H9 (cell line): ENCODE results near the gene CD300C. TPM values are rescaled to one million over a fixed set of nuclear protein-coding genes. Genes with fewer than 3 reads are reported as not detected.

Source experiments
- DNase-seq: peaks from one replicate; pipeline ENCODE4 v3.0.0-alpha.2; 2017
- H2AFZ ChIP-seq: one replicate; pipeline ENCODE4 v1.6.1; 2013; ENCODE audit warnings: mild to moderate bottlenecking, low read length, control low read depth, moderate library complexity
- H2AK5ac ChIP-seq: 2 replicates; pipeline ENCODE4 v1.6.1; 2013; ENCODE audit warnings: low read length, control low read depth, mixed read lengths; ENCODE audit not compliant: insufficient read length
- H2BK120ac ChIP-seq: one replicate; pipeline ENCODE4 v1.6.1; 2013; ENCODE audit warnings: low read depth, mild to moderate bottlenecking, low read length, control low read depth, inconsistent platforms; ENCODE audit not compliant: poor library complexity, severe bottlenecking
- H2BK12ac ChIP-seq: 2 replicates; pipeline ENCODE4 v1.6.1; 2013; ENCODE audit warnings: low read length, control low read depth, mixed read lengths, low read depth; ENCODE audit not compliant: insufficient read length
- H2BK15ac ChIP-seq: 2 replicates; pipeline ENCODE4 v1.6.1; 2013; ENCODE audit warnings: low read depth, low read length, control low read depth
- H2BK20ac ChIP-seq: one replicate; pipeline ENCODE4 v1.6.1; 2013; ENCODE audit warnings: low read depth, mild to moderate bottlenecking, low read length, control low read depth, inconsistent platforms; ENCODE audit not compliant: poor library complexity, severe bottlenecking
- H2BK5ac ChIP-seq: 2 replicates; pipeline ENCODE4 v1.6.1; 2013; ENCODE audit warnings: low read length, control low read depth, mixed read lengths; ENCODE audit not compliant: insufficient read length
- H3K14ac ChIP-seq: 2 replicates; pipeline ENCODE4 v1.6.1; 2013; ENCODE audit warnings: low read length, control low read depth; ENCODE audit not compliant: insufficient read depth
- H3K18ac ChIP-seq: 2 replicates; pipeline ENCODE4 v1.6.1; 2013; ENCODE audit warnings: low read depth, mild to moderate bottlenecking, mixed read lengths, low read length, control low read depth; ENCODE audit not compliant: insufficient read length
- H3K23ac ChIP-seq: 2 replicates; pipeline ENCODE4 v1.6.1; 2013; ENCODE audit warnings: low read length, control low read depth, mixed read lengths, low read depth; ENCODE audit not compliant: insufficient read length
- H3K23me2 ChIP-seq: 2 replicates; pipeline ENCODE4 v1.6.1; 2013; ENCODE audit warnings: low read depth, mild to moderate bottlenecking, mixed read lengths, low read length, control low read depth; ENCODE audit not compliant: insufficient read length, poor library complexity, severe bottlenecking
- H3K27ac ChIP-seq: 2 replicates; pipeline ENCODE4 v1.5.1; 2013; ENCODE audit warnings: low read length, control low read depth, mixed read lengths, low read depth; ENCODE audit not compliant: insufficient read length
- H3K27me3 ChIP-seq: 2 replicates; pipeline ENCODE4 v1.6.1; 2013; ENCODE audit warnings: low read length, control low read depth, inconsistent platforms; ENCODE audit not compliant: insufficient read depth
- H3K4ac ChIP-seq: 2 replicates; pipeline ENCODE4 v1.6.1; 2013; ENCODE audit warnings: low read depth, mild to moderate bottlenecking, control low read depth, inconsistent platforms, low read length, moderate library complexity
- H3K4me1 ChIP-seq: 2 replicates; pipeline ENCODE4 v1.6.1; 2013; ENCODE audit warnings: low read length, control low read depth, inconsistent platforms; ENCODE audit not compliant: insufficient read depth
- H3K4me2 ChIP-seq: 2 replicates; pipeline ENCODE4 v1.6.1; 2013; ENCODE audit warnings: low read length, control low read depth, mixed read lengths; ENCODE audit not compliant: insufficient read length, insufficient read depth
- H3K56ac ChIP-seq: 2 replicates; pipeline ENCODE4 v1.6.1; 2013; ENCODE audit warnings: low read depth, mild to moderate bottlenecking, mixed read lengths, low read length, control low read depth; ENCODE audit not compliant: insufficient read length
- H3K79me1 ChIP-seq: 2 replicates; pipeline ENCODE4 v1.6.1; 2013; ENCODE audit warnings: low read depth, mild to moderate bottlenecking, moderate library complexity, low read length, control low read depth, inconsistent platforms; ENCODE audit not compliant: insufficient read depth, poor library complexity, severe bottlenecking
- H3K79me2 ChIP-seq: 2 replicates; pipeline ENCODE4 v1.6.1; 2013; ENCODE audit warnings: low read length, control low read depth, inconsistent platforms; ENCODE audit not compliant: insufficient read depth
- H3K9ac ChIP-seq: 2 replicates; pipeline ENCODE4 v1.6.1; 2013; ENCODE audit warnings: low read length, control low read depth, mixed read lengths; ENCODE audit not compliant: insufficient read length; ENCODE audit errors: extremely low read depth
- H3K9me3 ChIP-seq: one replicate; pipeline ENCODE4 v1.6.1; 2013; ENCODE audit warnings: low read depth, low read length, inconsistent platforms; ENCODE audit not compliant: control insufficient read depth
- H3T11ph ChIP-seq: one replicate; pipeline ENCODE4 v1.6.1; 2013; ENCODE audit warnings: mild to moderate bottlenecking, low read length, control low read depth, inconsistent platforms
- H4K20me1 ChIP-seq: one replicate; pipeline ENCODE4 v1.6.1; 2013; ENCODE audit not compliant: control insufficient read depth, insufficient read length, insufficient read depth
- H4K5ac ChIP-seq: 2 replicates; pipeline ENCODE4 v1.6.1; 2013; ENCODE audit warnings: low read depth, mild to moderate bottlenecking, mixed read lengths, low read length, control low read depth; ENCODE audit not compliant: insufficient read length
- H4K8ac ChIP-seq: replicated peaks from 2 replicates; pipeline ENCODE4 v1.6.1; 2013; ENCODE audit warnings: low read length, control low read depth, mixed read lengths, low read depth; ENCODE audit not compliant: insufficient read length
- H4K91ac ChIP-seq: 2 replicates; pipeline ENCODE4 v1.6.1; 2013; ENCODE audit warnings: low read depth, mild to moderate bottlenecking, moderate library complexity, mixed read lengths, low read length, control low read depth; ENCODE audit not compliant: insufficient read length
- H3K27ac Mint-ChIP-seq, 3 experiments: 2 replicates in 2 of 3; 3 replicates in 1 of 3; pipeline ENCODE4 v1.8.0; 2020 to 2021; ENCODE audit warnings: mixed read lengths in 3 of 3, mild to moderate bottlenecking in 1 of 3, moderate library complexity in 1 of 3
- H3K27me3 Mint-ChIP-seq: 2 replicates; pipeline ENCODE4 v1.8.0; 2021; ENCODE audit warnings: low read depth, mild to moderate bottlenecking, moderate library complexity, mixed read lengths
- H3K36me3 Mint-ChIP-seq, 3 experiments: 2 replicates in 2 of 3; 3 replicates in 1 of 3; pipeline ENCODE4 v1.8.0; 2020 to 2021; ENCODE audit warnings: low read depth in 3 of 3, mixed read lengths in 3 of 3; ENCODE audit not compliant: insufficient read depth in 1 of 3
- H3K4me1 Mint-ChIP-seq, 2 experiments: 2 replicates each; pipeline ENCODE4 v1.8.0; 2020; ENCODE audit warnings: mixed read lengths in 2 of 2
- H3K4me3 Mint-ChIP-seq, 2 experiments: 2 replicates in 1 of 2; 3 replicates in 1 of 2; pipeline ENCODE4 v1.8.0; 2020 to 2021; ENCODE audit warnings: mild to moderate bottlenecking in 2 of 2, mixed read lengths in 2 of 2, moderate library complexity in 1 of 2
- H3K9me3 Mint-ChIP-seq, 2 experiments: 2 replicates in 1 of 2; 3 replicates in 1 of 2; pipeline ENCODE4 v1.8.0; 2020; ENCODE audit warnings: mild to moderate bottlenecking in 2 of 2, mixed read lengths in 2 of 2, moderate library complexity in 1 of 2
- WGBS: extraction: QIAGEN DNeasy Blood & Tissue Kit; methylation state at CpG from one replicate; pipeline ENCODE4 v1.1.7; 2013; ENCODE audit warnings: missing lambda C conversion rate, low lambda C conversion rate, mixed read lengths; ENCODE audit not compliant: insufficient read length; ENCODE audit errors: extremely low coverage; 5-methylcytosine and 5-hydroxymethylcytosine counted together
- total RNA-seq: library from RNA; stranded (reverse); gene quantifications from 2 replicates; pipeline ENCODE4 v1.2.1, GENCODE V29; 2021
- TF ChIP-seq, protein P1 (sequence below): fragments of 200-600 bp; sonication (generic); conservative IDR thresholded peaks from 3 replicates; pipeline ENCODE4 v1.8.0; 2021; ENCODE audit warnings: antibody characterized with exemption, mild to moderate bottlenecking

CD300C gene
- total RNA-seq, 1 experiment from 2014 or later: not detected

DNA sequence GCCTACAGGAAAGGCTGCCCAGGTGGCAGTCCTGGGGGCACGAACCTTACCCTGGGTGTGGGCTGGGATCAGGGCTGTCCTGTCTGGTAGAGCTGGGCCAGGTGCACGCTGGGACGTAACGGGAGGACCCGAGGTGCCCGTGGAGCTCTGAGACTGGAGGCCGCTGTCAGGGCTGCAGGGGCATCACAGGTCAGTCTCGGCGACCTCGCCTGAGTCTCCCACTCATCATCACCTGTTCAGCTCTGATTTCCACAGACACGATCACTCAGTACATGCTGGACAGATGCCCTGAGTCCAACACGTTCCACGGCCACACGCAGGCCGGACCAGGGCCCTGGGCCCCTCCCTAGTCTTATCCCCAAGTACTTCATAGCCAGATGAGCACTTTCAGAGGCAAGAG is 4.7 kb upstream of the CD300C start:
- TF ChIP-seq, protein P1, sequence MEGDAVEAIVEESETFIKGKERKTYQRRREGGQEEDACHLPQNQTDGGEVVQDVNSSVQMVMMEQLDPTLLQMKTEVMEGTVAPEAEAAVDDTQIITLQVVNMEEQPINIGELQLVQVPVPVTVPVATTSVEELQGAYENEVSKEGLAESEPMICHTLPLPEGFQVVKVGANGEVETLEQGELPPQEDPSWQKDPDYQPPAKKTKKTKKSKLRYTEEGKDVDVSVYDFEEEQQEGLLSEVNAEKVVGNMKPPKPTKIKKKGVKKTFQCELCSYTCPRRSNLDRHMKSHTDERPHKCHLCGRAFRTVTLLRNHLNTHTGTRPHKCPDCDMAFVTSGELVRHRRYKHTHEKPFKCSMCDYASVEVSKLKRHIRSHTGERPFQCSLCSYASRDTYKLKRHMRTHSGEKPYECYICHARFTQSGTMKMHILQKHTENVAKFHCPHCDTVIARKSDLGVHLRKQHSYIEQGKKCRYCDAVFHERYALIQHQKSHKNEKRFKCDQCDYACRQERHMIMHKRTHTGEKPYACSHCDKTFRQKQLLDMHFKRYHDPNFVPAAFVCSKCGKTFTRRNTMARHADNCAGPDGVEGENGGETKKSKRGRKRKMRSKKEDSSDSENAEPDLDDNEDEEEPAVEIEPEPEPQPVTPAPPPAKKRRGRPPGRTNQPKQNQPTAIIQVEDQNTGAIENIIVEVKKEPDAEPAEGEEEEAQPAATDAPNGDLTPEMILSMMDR: no peak
- Histone ChIP-seq H2BK5ac (no peak overlapping the region), H4K20me1 (no peaks in the 10 kb centered on the region), H3K4me2 (no peak overlapping the region), H3T11ph (no peak overlapping the region), H2AFZ (no peak overlapping the region), H3K79me2 (no peaks in the 10 kb centered on the region), H4K5ac (no peak overlapping the region), H3K23me2 (no peaks in the 10 kb centered on the region), H3K4me1 (no peaks in the 10 kb centered on the region), H2BK12ac (no peak overlapping the region), H2BK120ac (no peak overlapping the region), H3K27ac (no peak overlapping the region), H2BK15ac (no peak overlapping the region), H4K8ac (no peak overlapping the region), H2AK5ac (no peak overlapping the region), H3K23ac (no peak overlapping the region), H3K27me3 (no peaks in the 10 kb centered on the region), H3K9ac (no peak overlapping the region), H3K4ac (no peak overlapping the region), H3K14ac (no peak overlapping the region), H3K18ac (no peak overlapping the region), H3K56ac (no peak overlapping the region), H4K91ac (no peak overlapping the region), H2BK20ac (no peak overlapping the region), H3K9me3 (no peaks in the 10 kb centered on the region), H3K79me1 (no peaks in the 10 kb centered on the region)
- no peak for DNase-seq
- Mint-ChIP-seq H3K9me3 (peaks cover 0 to 2% of the 10 kb centered on the region in 2 experiments; a peak in 1 of 5 replicates), H3K27ac (no peak overlapping the region), H3K36me3 (no peaks in the 10 kb centered on the region), H3K4me1 (no peaks in the 10 kb centered on the region), H3K27me3 (peaks cover 21% of the 10 kb centered on the region), H3K4me3 (no peak overlapping the region; a peak in 1 of 5 replicates)
- no CpG with 5 or more reads among the region's 15 CpGs for WGBS
